ENCODE measurements around the gene RTP4.

Gene RTP4

GRCh38 chr3:187325632-187326031, 42.6 kb upstream of the RTP4 start:
- no peak overlapping the region for H3K4me2 ChIP-seq (ENCODE audit: low read length)
- H3K9ac ChIP-seq (ENCODE audit: low read length) = no peak overlapping the region
- no peaks in the 10 kb centered on the region for H3K9me3 ChIP-seq (ENCODE audit: low read length)
- no peak overlapping the region for H3K4me3 ChIP-seq (ENCODE audit: low read depth, low read length, poor library complexity, severe bottlenecking)
- no peak overlapping the region for H2AFZ ChIP-seq (ENCODE audit: low read length)
- H3K36me3 ChIP-seq (ENCODE audit: insufficient read depth, low read length) = no peaks in the 10 kb centered on the region
- H3K27me3 ChIP-seq (ENCODE audit: insufficient read depth, low read length) = no peaks in the 10 kb centered on the region; the same call in 1 of the 2 replicates
- no peak for TF ChIP-seq EZH2 (IDR thresholded peaks at IDR 0.05; ENCODE audit: borderline replicate concordance, low read length)
- TF ChIP-seq CTCF (IDR thresholded peaks at IDR 0.05; ENCODE audit: low read length) = no peak
- no peaks in the 10 kb centered on the region for H3F3A ChIP-seq (ENCODE audit: insufficient read depth, low read length)
- H3K27ac ChIP-seq (ENCODE audit: low read depth, low read length, poor library complexity, severe bottlenecking) = no peak overlapping the region
- no peaks in the 10 kb centered on the region for H3K9me2 ChIP-seq (ENCODE audit: low read depth, low read length)
- no peaks in the 10 kb centered on the region for H3K79me2 ChIP-seq (ENCODE audit: insufficient read depth, low read length)
- no peaks in the 10 kb centered on the region for H3K4me1 ChIP-seq (ENCODE audit: insufficient read depth, low read length, severe bottlenecking)
- no peaks in the 10 kb centered on the region for H4K20me1 ChIP-seq (ENCODE audit: insufficient read depth, low read length)

- no peak overlapping the region for H3K4me2 ChIP-seq (ENCODE audit: low read length)
These were observed 40.3 kb upstream of the RTP4 start for GRCh38 chr3:187327845-187328244.

GRCh38 chr3:187328691-187329090, 39.5 kb upstream of the RTP4 start:
- no peak overlapping the region for H3K9ac ChIP-seq (ENCODE audit: low read length)
- H2AFZ ChIP-seq (ENCODE audit: low read length) = no peak overlapping the region
- H3K27me3 ChIP-seq (ENCODE audit: insufficient read depth, low read length) = no peaks in the 10 kb centered on the region; the same call in 1 of the 2 replicates
- no peaks in the 10 kb centered on the region for H3K79me2 ChIP-seq (ENCODE audit: insufficient read depth, low read length)
- TF ChIP-seq EZH2 (IDR thresholded peaks at IDR 0.05; ENCODE audit: borderline replicate concordance, low read length) = no peak
- no peak for TF ChIP-seq CTCF (IDR thresholded peaks at IDR 0.05; ENCODE audit: low read length)
- no peaks in the 10 kb centered on the region for H3K9me3 ChIP-seq (ENCODE audit: low read length)
- no peak overlapping the region for H3K4me3 ChIP-seq (ENCODE audit: low read depth, low read length, poor library complexity, severe bottlenecking)
- H3K4me2 ChIP-seq (ENCODE audit: low read length) = no peak overlapping the region
- no peaks in the 10 kb centered on the region for H3K36me3 ChIP-seq (ENCODE audit: insufficient read depth, low read length)
- no peaks in the 10 kb centered on the region for H3K9me2 ChIP-seq (ENCODE audit: low read depth, low read length)
- no peak overlapping the region for H3K27ac ChIP-seq (ENCODE audit: low read depth, low read length, poor library complexity, severe bottlenecking)
- H4K20me1 ChIP-seq (ENCODE audit: insufficient read depth, low read length) = no peaks in the 10 kb centered on the region
- H3F3A ChIP-seq (ENCODE audit: insufficient read depth, low read length) = no peaks in the 10 kb centered on the region
- H3K4me1 ChIP-seq (ENCODE audit: insufficient read depth, low read length, severe bottlenecking) = no peaks in the 10 kb centered on the region

More at GRCh38 chr3:187327845-187328244, 40.3 kb upstream of the RTP4 start:
- Histone ChIP-seq H3K9me2 (ENCODE audit: low read depth, low read length) (no peaks in the 10 kb centered on the region), H3K9ac (ENCODE audit: low read length) (no peak overlapping the region), H3K27ac (ENCODE audit: low read depth, low read length, poor library complexity, severe bottlenecking) (no peak overlapping the region), H3K27me3 (ENCODE audit: insufficient read depth, low read length) (no peaks in the 10 kb centered on the region; the same call in 1 of the 2 replicates), H3K79me2 (ENCODE audit: insufficient read depth, low read length) (no peaks in the 10 kb centered on the region), H3K36me3 (ENCODE audit: insufficient read depth, low read length) (no peaks in the 10 kb centered on the region), H3K4me3 (ENCODE audit: low read depth, low read length, poor library complexity, severe bottlenecking) (no peak overlapping the region), H3F3A (ENCODE audit: insufficient read depth, low read length) (no peaks in the 10 kb centered on the region), H3K4me1 (ENCODE audit: insufficient read depth, low read length, severe bottlenecking) (no peaks in the 10 kb centered on the region), H4K20me1 (ENCODE audit: insufficient read depth, low read length) (no peaks in the 10 kb centered on the region), H2AFZ (ENCODE audit: low read length) (no peak overlapping the region), H3K9me3 (ENCODE audit: low read length) (no peaks in the 10 kb centered on the region)
- TF ChIP-seq EZH2 (IDR thresholded peaks at IDR 0.05; ENCODE audit: borderline replicate concordance, low read length) (no peak), CTCF (IDR thresholded peaks at IDR 0.05; ENCODE audit: low read length) (no peak)
